Measurements from ENCODE around the gene PPP1R16B.
"Not testable (repeated sequence)": the region's sequence is repeated elsewhere in the genome, so short reads cannot be mapped to it uniquely, and the experiment has no call there.

Gene PPP1R16B

DNA sequence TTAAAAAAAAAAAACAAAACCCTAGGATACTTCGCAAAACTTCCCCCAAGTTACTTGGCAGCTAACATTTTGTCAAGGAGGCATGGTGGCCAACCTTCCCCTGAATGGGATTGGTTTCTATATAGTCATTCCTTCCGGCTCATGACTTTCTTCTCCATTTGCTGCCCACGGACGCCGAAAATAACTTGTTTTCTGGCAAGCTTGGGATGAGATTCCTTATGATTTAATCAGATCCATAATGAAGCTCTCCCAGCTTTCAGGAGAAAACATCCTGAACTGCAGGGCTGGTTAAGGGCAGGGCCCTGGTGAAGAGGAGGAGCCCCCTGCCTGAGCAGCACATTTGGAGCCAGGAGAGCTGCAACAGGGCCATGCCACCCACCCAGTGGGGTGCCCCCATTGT, 49.9 kb downstream of the PPP1R16B start:
- no peak for DNase-seq

- no peak for DNase-seq
These were observed 51.1 kb downstream of the PPP1R16B start for GRCh38 chr20:38856570-38856969.

- no peak for DNase-seq
These were observed 52.2 kb downstream of the PPP1R16B start for GRCh38 chr20:38857703-38858102.

DNA sequence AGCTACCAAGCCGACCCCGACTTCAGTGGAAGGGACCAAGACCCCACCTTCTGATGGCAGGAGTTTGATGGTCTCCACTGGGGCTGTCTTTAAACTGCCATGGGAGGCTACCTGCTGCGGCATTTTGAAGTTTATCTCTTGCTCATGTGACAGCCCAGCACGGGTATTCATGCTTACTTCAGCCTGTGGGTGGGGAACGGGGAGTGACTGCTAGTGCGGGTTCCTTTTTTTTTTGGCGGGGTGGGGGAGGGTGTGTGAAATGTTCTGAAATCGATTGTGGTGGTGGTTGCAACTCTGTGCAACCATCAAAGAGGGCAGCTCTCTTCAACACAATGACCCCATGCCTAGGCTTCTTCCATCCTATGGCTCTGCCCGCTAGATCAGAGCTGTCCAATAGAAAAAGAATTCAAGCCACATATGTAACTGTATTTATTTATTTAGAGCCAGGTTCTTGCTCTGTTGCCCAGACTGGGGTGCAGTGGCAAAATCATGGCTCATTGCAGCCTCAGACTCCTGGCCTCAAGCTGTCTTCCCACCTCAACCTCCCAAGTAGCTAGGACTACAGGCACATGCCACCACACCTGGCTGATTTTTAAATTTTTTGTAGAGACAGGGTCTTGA, 53.7 kb downstream of the PPP1R16B start:
- DNase-seq: peak; percentile 61

- not testable (repeated sequence) for DNase-seq
These were observed 54.4 kb downstream of the PPP1R16B start for GRCh38 chr20:38859857-38860256.

- no peak for DNase-seq
These were observed 55.5 kb downstream of the PPP1R16B start for GRCh38 chr20:38861071-38861401.

- no peak for DNase-seq
These were observed 56.7 kb downstream of the PPP1R16B start for GRCh38 chr20:38862226-38862625.

GRCh38 chr20:38863024-38863851, 57.7 kb downstream of the PPP1R16B start:
- peak; percentile 62 for DNase-seq

DNA sequence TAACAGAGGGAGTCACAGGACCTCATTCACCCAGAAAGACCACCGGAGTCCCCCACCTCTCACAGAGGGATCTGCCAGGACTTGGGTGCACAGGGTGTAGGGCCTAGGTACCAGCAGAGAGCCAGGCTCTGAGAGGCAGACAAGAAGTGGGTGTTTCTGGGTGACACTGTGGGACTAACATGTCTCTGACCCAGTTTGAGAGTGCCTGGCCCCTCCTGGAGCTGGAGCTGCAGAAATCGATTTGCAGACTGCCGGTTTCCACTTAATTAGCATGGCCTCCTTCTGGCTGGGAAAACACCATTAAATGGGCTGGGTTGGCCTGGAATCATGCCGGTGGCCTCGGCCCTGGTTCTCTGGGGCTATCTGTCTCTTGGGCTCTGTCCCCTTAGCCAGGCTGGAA, 59.2 kb downstream of the PPP1R16B start:
- no peak for DNase-seq

GRCh38 chr20:38866265-38867061, 61.0 kb downstream of the PPP1R16B start:
- DNase-seq: no peak

GRCh38 chr20:38867062-38867359, 61.5 kb downstream of the PPP1R16B start:
- DNase-seq: no peak

GRCh38 chr20:38870733-38871559, 65.4 kb downstream of the PPP1R16B start:
- peak; percentile 73 for DNase-seq

- DNase-seq: no peak
These were observed 66.1 kb downstream of the PPP1R16B start for GRCh38 chr20:38871560-38871953.

DNA sequence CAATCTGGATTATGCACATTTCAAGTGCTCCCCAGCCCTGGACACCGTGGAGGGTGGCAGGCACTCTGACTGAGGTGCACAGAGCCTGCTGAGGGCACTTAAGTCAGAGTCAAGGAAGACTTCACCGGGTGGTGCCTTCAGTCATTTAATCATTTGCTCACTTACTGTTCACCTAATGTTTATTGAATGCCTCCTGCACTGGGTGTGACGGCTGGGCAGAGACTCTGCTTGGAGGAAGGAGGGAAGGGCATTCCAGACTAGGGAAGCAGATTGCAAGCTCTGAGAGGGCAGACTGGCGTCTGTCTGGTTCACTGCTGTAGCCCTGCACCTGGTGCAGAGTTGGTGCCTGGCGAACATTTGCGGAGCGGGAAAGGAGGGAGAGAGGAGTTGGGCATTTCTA, 66.5 kb downstream of the PPP1R16B start:
- no peak for DNase-seq

GRCh38 chr20:38872491-38873049, 67.1 kb downstream of the PPP1R16B start:
- DNase-seq: no peak

GRCh38 chr20:38873050-38873581, 67.6 kb downstream of the PPP1R16B start:
- peak; percentile 75 for DNase-seq

DNA sequence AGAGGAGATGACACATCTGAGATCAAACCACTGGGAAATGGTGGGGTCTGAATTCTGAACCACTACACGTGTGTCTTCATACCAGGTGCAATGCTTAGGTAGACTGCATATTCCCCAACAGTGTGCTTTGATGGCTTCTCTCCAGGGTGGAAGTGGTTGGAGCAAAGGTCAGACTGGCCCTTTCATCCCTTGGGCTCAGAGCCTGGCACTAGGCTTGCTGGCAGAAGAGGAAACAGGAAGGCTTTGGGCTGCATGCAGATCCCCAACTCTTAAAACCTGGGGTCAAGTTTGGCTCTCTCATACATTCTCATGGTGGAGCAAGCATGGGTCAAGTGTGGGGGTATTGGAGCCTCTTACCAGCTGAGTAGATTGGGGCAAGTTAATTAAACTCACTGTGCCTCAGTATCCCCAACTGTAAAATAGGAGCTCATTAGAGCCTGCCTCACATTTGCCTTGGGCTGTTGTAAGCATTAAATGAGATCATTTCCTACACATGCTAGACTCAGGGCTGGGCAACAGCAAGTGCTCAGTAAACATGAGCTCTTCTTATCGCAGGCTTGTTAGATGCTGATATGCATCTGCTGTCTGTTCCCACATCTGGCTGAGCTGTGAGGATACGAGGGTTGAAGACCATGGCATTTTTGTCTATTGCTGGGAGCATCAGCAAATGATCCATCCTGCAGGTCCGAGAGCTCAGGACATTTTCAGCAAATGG, 69.1 kb downstream of the PPP1R16B start:
- peak; percentile 53 for DNase-seq

DNA sequence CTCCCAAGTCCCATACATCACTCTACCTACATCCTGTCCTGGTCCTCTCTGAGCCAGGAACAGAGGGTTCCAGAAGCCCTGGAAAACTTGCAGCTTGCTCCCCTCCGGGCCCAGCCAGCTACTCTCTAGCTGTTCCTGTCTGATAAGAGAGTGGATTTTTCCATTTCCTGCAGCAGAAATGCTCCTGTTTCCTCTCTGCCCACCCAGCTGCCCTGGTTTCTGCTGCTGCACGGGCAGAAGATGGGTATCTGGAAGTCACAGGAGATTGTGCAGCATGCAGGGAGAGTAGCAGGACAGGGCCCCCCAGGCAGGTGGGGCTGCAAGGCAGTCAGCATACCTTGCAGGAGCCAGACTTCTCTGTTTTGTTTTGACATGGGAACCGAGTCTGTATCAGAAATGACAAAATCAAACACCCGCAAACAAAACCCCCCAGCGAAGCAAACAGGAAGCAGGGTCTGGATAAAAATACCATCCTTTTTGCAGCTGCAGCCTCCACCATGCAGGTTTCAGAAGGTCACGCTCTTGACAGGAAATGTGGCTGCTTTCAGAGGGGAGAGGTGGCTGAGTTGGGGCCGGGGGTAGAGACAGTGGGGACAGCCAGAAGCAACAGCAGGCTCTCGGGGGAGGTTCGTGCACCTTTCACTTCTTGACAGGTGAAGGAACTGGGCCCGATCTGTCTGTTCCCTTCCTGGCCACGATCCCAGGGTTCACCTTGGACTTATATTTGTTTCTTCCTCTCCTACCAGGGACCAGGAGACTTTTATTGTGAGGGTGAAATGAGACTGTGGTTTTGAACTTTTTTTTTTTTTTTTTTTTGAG, 69.9 kb downstream of the PPP1R16B start:
- DNase-seq: peak; percentile 76

DNA sequence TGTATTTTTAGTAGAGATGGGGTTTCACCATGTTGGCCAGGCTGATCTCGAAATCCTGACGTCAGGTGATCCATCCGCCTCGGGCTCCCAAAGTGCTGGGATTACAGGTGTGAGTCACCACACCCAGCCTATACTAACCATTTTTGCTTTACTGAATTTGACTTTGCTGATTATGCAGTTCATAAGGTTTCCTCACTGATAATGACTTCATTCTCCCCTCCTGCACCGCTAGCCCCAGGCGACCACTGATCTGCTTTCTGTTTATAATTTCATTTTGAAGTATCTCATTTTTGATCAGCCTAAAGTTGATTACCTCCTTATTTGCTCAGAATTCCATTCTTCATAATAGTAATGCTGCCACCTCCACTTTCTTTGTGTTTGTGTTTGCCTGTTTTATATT, 72.0 kb downstream of the PPP1R16B start:
- DNase-seq: no peak

- DNase-seq: no peak
These were observed 73.4 kb downstream of the PPP1R16B start for GRCh38 chr20:38878866-38879265.
